ENCODE results near the gene RPL13.
"Not testable (repeated sequence)": the region's sequence is repeated elsewhere in the genome, so short reads cannot be mapped to it uniquely, and the experiment has no call there.

RPL13 gene

GRCh38 chr16:89563639-89564392, 3.3 kb downstream of the RPL13 start:
- no peak for DNase-seq (ENCODE audit: low spot score)

GRCh38 chr16:89564476-89565255, 4.2 kb downstream of the RPL13 start:
- DNase-seq (ENCODE audit: low spot score), result no peak

GRCh38 chr16:89565256-89565505, 4.7 kb downstream of the RPL13 start:
- DNase-seq (ENCODE audit: low spot score), result no peak

GRCh38 chr16:89565506-89566372, 5.3 kb downstream of the RPL13 start:
- DNase-seq (ENCODE audit: low spot score), result no peak

- no peak for DNase-seq (ENCODE audit: low spot score)
Measured at GRCh38 chr16:89567656-89568594, 7.4 kb downstream of the RPL13 start.

- DNase-seq (ENCODE audit: low spot score), result no peak
Measured at GRCh38 chr16:89569506-89570341, 9.2 kb downstream of the RPL13 start.

GRCh38 chr16:89570342-89570923, 10.0 kb downstream of the RPL13 start:
- no peak for DNase-seq (ENCODE audit: low spot score)

GRCh38 chr16:89570983-89571598, 10.6 kb downstream of the RPL13 start:
- DNase-seq (ENCODE audit: low spot score), result not testable (repeated sequence)

- DNase-seq (ENCODE audit: low spot score), result no peak
Measured at GRCh38 chr16:89571636-89572035, 11.2 kb downstream of the RPL13 start.

GRCh38 chr16:89572073-89572484, 11.6 kb downstream of the RPL13 start:
- no peak for DNase-seq (ENCODE audit: low spot score)

GRCh38 chr16:89572485-89573205, 12.2 kb downstream of the RPL13 start:
- DNase-seq (ENCODE audit: low spot score), result no peak

- no peak for DNase-seq (ENCODE audit: low spot score)
Measured at GRCh38 chr16:89573826-89574680, 13.6 kb downstream of the RPL13 start.

GRCh38 chr16:89574681-89575246, 14.3 kb downstream of the RPL13 start:
- DNase-seq (ENCODE audit: low spot score), result no peak

- DNase-seq (ENCODE audit: low spot score), result no peak
Measured at GRCh38 chr16:89575247-89576152, 15.0 kb downstream of the RPL13 start, which contains the start of gene CPNE7. Gene CPNE7, plus strand, starts transcription at chr16:89575758. Its CDS starts 140 bp downstream, at chr16:89575898.

- DNase-seq (ENCODE audit: low spot score), result no peak
Measured at GRCh38 chr16:89576153-89577054, 15.9 kb downstream of the RPL13 start.
